C4-2B (cell line): ENCODE results near the gene FAM98A.

Experiments
- ZFX ChIP-seq: fragments of 450-650 bp; IDR thresholded peaks from 2 replicates; pipeline ENCODE4 v1.6.1; 2017
- TF ChIP-seq, protein P1 (sequence below): fragments of 450-650 bp; conservative IDR thresholded peaks from 2 replicates; pipeline ENCODE4 v1.5.1; 2017; ENCODE audit warnings: mild to moderate bottlenecking

DNA sequence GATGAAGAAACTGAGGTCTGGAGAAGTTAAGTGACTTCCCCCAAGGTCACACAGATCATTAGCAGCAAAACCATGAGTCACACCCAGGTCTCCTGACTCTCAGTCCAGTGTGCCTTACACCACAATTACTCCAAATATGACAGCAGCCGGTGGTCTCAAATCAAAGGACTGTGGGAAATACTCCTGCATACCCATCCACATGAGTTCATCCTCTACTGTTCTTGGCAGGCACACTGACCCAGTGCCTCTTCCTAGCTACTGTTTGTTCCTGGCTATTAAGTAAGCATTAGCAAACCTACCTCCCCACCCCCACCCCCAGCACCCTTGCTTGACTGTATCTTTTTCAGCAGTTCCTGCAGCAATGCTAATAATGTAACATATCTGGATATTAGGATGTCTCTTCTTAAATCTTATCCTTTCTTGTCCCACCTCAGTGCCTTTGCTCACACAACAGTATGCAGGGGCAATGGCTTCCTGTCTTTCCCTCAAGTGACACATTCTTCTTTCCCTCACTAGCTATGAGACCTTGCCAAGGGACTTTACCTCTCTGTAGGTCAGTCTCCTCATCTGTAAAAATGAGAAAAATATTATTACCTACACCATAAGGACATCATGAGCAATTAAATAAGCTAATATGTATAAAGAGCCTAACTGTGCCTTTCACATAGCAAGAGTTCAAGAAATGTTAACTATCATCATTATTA lies 46.2 kb downstream of the FAM98A start:
- TF ChIP-seq, protein P1, sequence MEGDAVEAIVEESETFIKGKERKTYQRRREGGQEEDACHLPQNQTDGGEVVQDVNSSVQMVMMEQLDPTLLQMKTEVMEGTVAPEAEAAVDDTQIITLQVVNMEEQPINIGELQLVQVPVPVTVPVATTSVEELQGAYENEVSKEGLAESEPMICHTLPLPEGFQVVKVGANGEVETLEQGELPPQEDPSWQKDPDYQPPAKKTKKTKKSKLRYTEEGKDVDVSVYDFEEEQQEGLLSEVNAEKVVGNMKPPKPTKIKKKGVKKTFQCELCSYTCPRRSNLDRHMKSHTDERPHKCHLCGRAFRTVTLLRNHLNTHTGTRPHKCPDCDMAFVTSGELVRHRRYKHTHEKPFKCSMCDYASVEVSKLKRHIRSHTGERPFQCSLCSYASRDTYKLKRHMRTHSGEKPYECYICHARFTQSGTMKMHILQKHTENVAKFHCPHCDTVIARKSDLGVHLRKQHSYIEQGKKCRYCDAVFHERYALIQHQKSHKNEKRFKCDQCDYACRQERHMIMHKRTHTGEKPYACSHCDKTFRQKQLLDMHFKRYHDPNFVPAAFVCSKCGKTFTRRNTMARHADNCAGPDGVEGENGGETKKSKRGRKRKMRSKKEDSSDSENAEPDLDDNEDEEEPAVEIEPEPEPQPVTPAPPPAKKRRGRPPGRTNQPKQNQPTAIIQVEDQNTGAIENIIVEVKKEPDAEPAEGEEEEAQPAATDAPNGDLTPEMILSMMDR = no peak
- TF ChIP-seq ZFX = no peak
